Tibial nerve (tissue), 4 donors: ENCODE data around the gene RBKS. TPM values are rescaled to one million over a fixed set of nuclear protein-coding genes. Genes with fewer than 3 reads are reported as not detected.

Source experiments
- DNase-seq, 2 donors: peaks; one replicate each; pipeline ENCODE4 v3.0.0-alpha.2; 2019; ENCODE audit warnings: low spot score in 2 of 2
- H3K27ac ChIP-seq, 4 donors: fragments of 200-600 bp; sonication (generic) in 3 of 4; one replicate each; pipeline ENCODE4 v1.5.1; 2017 to 2019; ENCODE audit warnings: mild to moderate bottlenecking in 1 of 4
- H3K27me3 ChIP-seq, 2 donors: fragments of 200-600 bp; sonication (generic) in 1 of 2; one replicate each; pipeline versions ENCODE4 v1.5.1 to v1.6.0; 2017 to 2019
- H3K36me3 ChIP-seq, 3 donors: fragments of 200-600 bp; sonication (generic); one replicate each; pipeline ENCODE4 v1.5.1; 2018 to 2019
- H3K4me1 ChIP-seq, 4 donors: fragments of 200-600 bp; sonication (generic) in 3 of 4; one replicate each; pipeline ENCODE4 v1.5.1; 2017 to 2019
- H3K4me3 ChIP-seq, 4 donors: fragments of 200-600 bp; sonication (generic) in 3 of 4; one replicate each; pipeline ENCODE4 v1.5.1; 2017 to 2019; ENCODE audit warnings: mild to moderate bottlenecking in 1 of 4, moderate library complexity in 1 of 4
- H3K9me3 ChIP-seq, 4 donors: fragments of 200-600 bp; sonication (generic) in 3 of 4; one replicate each; pipeline ENCODE4 v1.5.1; 2017 to 2019
- CTCF ChIP-seq, 5 experiments: fragments of 200-600 bp in 3 of 5; fragments of 450-650 bp in 2 of 5; sonication (generic) in 3 of 5; IDR thresholded peaks; one replicate each; pipeline ENCODE4 v1.5.1; 2016 to 2019; ENCODE audit warnings: antibody characterized with exemption in 5 of 5, mild to moderate bottlenecking in 3 of 5, moderate library complexity in 2 of 5
- EP300 ChIP-seq, 2 donors: sonication (generic); formaldehyde crosslinking; IDR thresholded peaks; one replicate each; pipeline ENCODE4 v1.6.1; 2017; ENCODE audit warnings: antibody characterized with exemption in 2 of 2, mild to moderate bottlenecking in 1 of 2
- POLR2A ChIP-seq, 2 donors: fragments of 450-650 bp; IDR thresholded peaks; one replicate each; pipeline ENCODE4 v1.6.1; 2017; ENCODE audit warnings: antibody characterized with exemption in 2 of 2, mild to moderate bottlenecking in 2 of 2, moderate library complexity in 2 of 2
- WGBS, 2 donors: methylation state at CpG; one replicate each; pipeline ENCODE4 v1.1.5; 2018; 5-methylcytosine and 5-hydroxymethylcytosine counted together
- total RNA-seq, 4 donors: library from RNA; depleted of rRNA; stranded (reverse); fragments of >200 nt; gene quantifications; one replicate each; pipeline ENCODE4 v1.1.0, GENCODE V29; 2016

Gene RBKS
- total RNA-seq, 4 donors from 2014 or later, result 1.2 to 8.1 (median 4.4) TPM

- DNase-seq, result no peak
- Histone ChIP-seq H3K27me3 (no peaks in the 10 kb centered on the region), H3K4me1 (peaks cover 0 to 47% (median 21%) of the 10 kb centered on the region in 4 donors), H3K4me3 (no peak overlapping the region), H3K36me3 (no peaks in the 10 kb centered on the region), H3K27ac (peak overlapping the region; percentile 52 to 80 (median 67)), H3K9me3 (no peaks in the 10 kb centered on the region)
- 84 to 86% methylated on average over 2 of the region's 2 CpGs for WGBS, 2 donors
- TF ChIP-seq EP300 (IDR thresholded peaks at IDR 0.05) (no peak), POLR2A (IDR thresholded peaks at IDR 0.05) (no peak), CTCF (IDR thresholded peaks at IDR 0.05) (no peak)
Measured at GRCh38 chr2:27914041-27914804, 24.0 kb upstream of the RBKS start.

- no peak for DNase-seq
- H3K27ac ChIP-seq, result no peak overlapping the region
- WGBS, 2 donors, result 94 to 100% methylated on average over 2 of the region's 2 CpGs
- no peaks in the 10 kb centered on the region for H3K9me3 ChIP-seq
- H3K4me3 ChIP-seq, result no peak overlapping the region
- TF ChIP-seq EP300 (IDR thresholded peaks at IDR 0.05), result no peak
- no peak for TF ChIP-seq POLR2A (IDR thresholded peaks at IDR 0.05)
- TF ChIP-seq CTCF (IDR thresholded peaks at IDR 0.05), result no peak
- H3K27me3 ChIP-seq, result no peaks in the 10 kb centered on the region
- H3K36me3 ChIP-seq, result no peaks in the 10 kb centered on the region
- peaks cover 0 to 47% (median 21%) of the 10 kb centered on the region in 4 donors for H3K4me1 ChIP-seq
Measured at GRCh38 chr2:27912512-27912911, 22.3 kb upstream of the RBKS start.

- Histone ChIP-seq H3K9me3 (no peaks in the 10 kb centered on the region), H3K4me3 (no peak overlapping the region), H3K27me3 (no peaks in the 10 kb centered on the region), H3K4me1 (peaks cover 0 to 44% (median 21%) of the 10 kb centered on the region in 4 donors), H3K36me3 (no peaks in the 10 kb centered on the region), H3K27ac (peak overlapping the region in 1 of 4 donors; percentile 50)
- DNase-seq, result no peak
- WGBS, 2 donors, result 85 to 91% methylated on average over 2 of the region's 2 CpGs
- no peak for TF ChIP-seq CTCF (IDR thresholded peaks at IDR 0.05)
- TF ChIP-seq POLR2A (IDR thresholded peaks at IDR 0.05), result no peak
- no peak for TF ChIP-seq EP300 (IDR thresholded peaks at IDR 0.05)
Measured at GRCh38 chr2:27911458-27912210, 21.4 kb upstream of the RBKS start.

- H3K27me3 ChIP-seq, result no peaks in the 10 kb centered on the region
- DNase-seq, result no peak
- TF ChIP-seq POLR2A (IDR thresholded peaks at IDR 0.05) (no peak), CTCF (IDR thresholded peaks at IDR 0.05) (no peak), EP300 (IDR thresholded peaks at IDR 0.05) (no peak)
- WGBS, 2 donors, result 40 to 51% methylated on average over 2 of the region's 2 CpGs
- H3K9me3 ChIP-seq, result no peaks in the 10 kb centered on the region
- no peak overlapping the region for H3K4me3 ChIP-seq
- peaks cover 0 to 27% (median 8%) of the 10 kb centered on the region in 4 donors for H3K4me1 ChIP-seq
- no peaks in the 10 kb centered on the region for H3K36me3 ChIP-seq
- no peak overlapping the region for H3K27ac ChIP-seq
Measured at GRCh38 chr2:27909901-27910300, 19.7 kb upstream of the RBKS start.

GRCh38 chr2:27907547-27907946, 17.4 kb upstream of the RBKS start:
- Histone ChIP-seq H3K4me1 (peaks cover 0 to 11% (median 0%) of the 10 kb centered on the region in 4 donors), H3K27me3 (no peaks in the 10 kb centered on the region), H3K9me3 (no peaks in the 10 kb centered on the region), H3K4me3 (no peak overlapping the region), H3K36me3 (no peaks in the 10 kb centered on the region), H3K27ac (no peak overlapping the region)
- DNase-seq, result no peak
- WGBS, 2 donors, result 60 to 64% methylated on average over 3 of the region's 3 CpGs
- TF ChIP-seq POLR2A (IDR thresholded peaks at IDR 0.05), result no peak
- TF ChIP-seq EP300 (IDR thresholded peaks at IDR 0.05), result no peak
- TF ChIP-seq CTCF (IDR thresholded peaks at IDR 0.05), result no peak
